CD4-positive, CD25-positive, alpha-beta regulatory T cell (primary cell): ENCODE results near the gene CDT1. TPM values are rescaled to one million over a fixed set of nuclear protein-coding genes. Genes with fewer than 3 reads are reported as not detected.

Source experiments
- ATAC-seq, 2 donors: fragments of 150-1000 bp; cut with Tn5 transposase; one replicate each; pipeline ENCODE4 v1.10.0; 2021; ENCODE audit warnings: low read depth in 2 of 2, moderate number of reproducible peaks in 2 of 2, moderate library complexity in 1 of 2
- DNase-seq, 3 donors: peaks; one replicate each; pipeline versions ENCODE4 v3.0.0 to v3.0.0-alpha.2; 2012 to 2022; ENCODE audit warnings: mixed read lengths in 1 of 3
- H3K27ac ChIP-seq: one replicate; pipeline ENCODE4 v1.7.0; 2013; ENCODE audit warnings: mild to moderate bottlenecking, low read length; ENCODE audit not compliant: insufficient read depth, poor library complexity, severe bottlenecking
- H3K27me3 ChIP-seq: one replicate; pipeline ENCODE4 v1.7.0; 2013; ENCODE audit warnings: low read length; ENCODE audit not compliant: control insufficient read depth, insufficient read depth
- H3K36me3 ChIP-seq: one replicate; pipeline ENCODE4 v1.7.0; 2013; ENCODE audit warnings: mild to moderate bottlenecking, low read length, moderate library complexity; ENCODE audit not compliant: control insufficient read depth, insufficient read depth
- H3K4me1 ChIP-seq: 2 replicates; pipeline ENCODE4 v1.7.0; 2013; ENCODE audit warnings: mild to moderate bottlenecking, low read length; ENCODE audit not compliant: insufficient read depth, control insufficient read depth, poor library complexity, severe bottlenecking
- H3K4me3 ChIP-seq: one replicate; pipeline ENCODE4 v1.7.0; 2013; ENCODE audit warnings: low read depth, mild to moderate bottlenecking, low read length, moderate library complexity
- H3K9me3 ChIP-seq, 2 experiments: 1 replicate in 1 of 2; 2 replicates in 1 of 2; pipeline ENCODE4 v1.7.0; 2013; ENCODE audit warnings: low read length in 2 of 2, mild to moderate bottlenecking in 1 of 2, moderate library complexity in 1 of 2; ENCODE audit not compliant: control insufficient read depth in 2 of 2
- H3K27ac Mint-ChIP-seq, 3 donors: one replicate each; pipeline ENCODE4 v1.8.0; 2020 to 2022; ENCODE audit warnings: mild to moderate bottlenecking in 3 of 3, mixed read lengths in 3 of 3, moderate library complexity in 2 of 3
- H3K27me3 Mint-ChIP-seq: one replicate; pipeline ENCODE4 v1.8.0; 2022; ENCODE audit warnings: mild to moderate bottlenecking, mixed read lengths
- H3K36me3 Mint-ChIP-seq: one replicate; pipeline ENCODE4 v1.8.0; 2020; ENCODE audit warnings: mixed read lengths
- H3K4me1 Mint-ChIP-seq, 4 donors: one replicate each; pipeline ENCODE4 v1.8.0; 2020 to 2022; ENCODE audit warnings: mixed read lengths in 4 of 4, mild to moderate bottlenecking in 1 of 4
- H3K4me3 Mint-ChIP-seq, 4 donors: one replicate each; pipeline ENCODE4 v1.8.0; 2020 to 2022; ENCODE audit warnings: mild to moderate bottlenecking in 4 of 4, mixed read lengths in 4 of 4, moderate library complexity in 3 of 4
- H3K9me3 Mint-ChIP-seq, 7 donors: one replicate each; pipeline ENCODE4 v1.8.0; 2020 to 2022; ENCODE audit warnings: mixed read lengths in 7 of 7, mild to moderate bottlenecking in 3 of 7, moderate library complexity in 2 of 7
- polyA plus RNA-seq, 4 donors: library from polyadenylated mRNA; unstranded; fragments of 300-500 nt; fragmentation: Illumina TruSeq; gene quantifications; one replicate each; pipeline ENCODE4 v1.2.3, GENCODE V29; 2021
- total RNA-seq: library from RNA; stranded (reverse); gene quantifications from one replicate; pipeline ENCODE4 v1.2.3, GENCODE V29; 2022

CDT1 gene
- total and polyA plus RNA-seq, 5 donors from 2014 or later: 0.60 to 4.8 (median 1.4) TPM

- H3K4me1 Mint-ChIP-seq: no peaks in the 10 kb centered on the region
- Histone ChIP-seq H3K27me3 (no peaks in the 10 kb centered on the region), H3K4me3 (no peak overlapping the region), H3K36me3 (no peaks in the 10 kb centered on the region), H3K27ac (no peak overlapping the region), H3K9me3 (no peaks in the 10 kb centered on the region), H3K4me1 (no peaks in the 10 kb centered on the region)
- H3K36me3 Mint-ChIP-seq: no peaks in the 10 kb centered on the region
- no peak overlapping the region for H3K4me3 Mint-ChIP-seq
- no peaks in the 10 kb centered on the region for H3K27me3 Mint-ChIP-seq
- no peak overlapping the region for H3K27ac Mint-ChIP-seq
- DNase-seq: no peak
- ATAC-seq: no peak
- no peaks in the 10 kb centered on the region for H3K9me3 Mint-ChIP-seq
These were observed 26.7 kb downstream of the CDT1 start for GRCh38 chr16:88830258-88830657.

- Mint-ChIP-seq H3K4me3 (no peak overlapping the region), H3K27me3 (no peaks in the 10 kb centered on the region), H3K9me3 (no peaks in the 10 kb centered on the region), H3K4me1 (no peaks in the 10 kb centered on the region), H3K36me3 (no peaks in the 10 kb centered on the region), H3K27ac (no peak overlapping the region)
- Histone ChIP-seq H3K27ac (no peak overlapping the region), H3K9me3 (no peaks in the 10 kb centered on the region), H3K36me3 (no peaks in the 10 kb centered on the region), H3K4me3 (no peak overlapping the region), H3K4me1 (no peaks in the 10 kb centered on the region), H3K27me3 (no peaks in the 10 kb centered on the region)
- DNase-seq: no peak
- no peak for ATAC-seq
These were observed 27.2 kb downstream of the CDT1 start for GRCh38 chr16:88830783-88831182.

GRCh38 chr16:88831838-88832237 lies 28.2 kb downstream of the CDT1 start:
- Histone ChIP-seq H3K4me3 (no peak overlapping the region), H3K27ac (no peak overlapping the region), H3K36me3 (no peaks in the 10 kb centered on the region), H3K9me3 (no peaks in the 10 kb centered on the region), H3K27me3 (no peaks in the 10 kb centered on the region), H3K4me1 (no peaks in the 10 kb centered on the region)
- no peak overlapping the region for H3K27ac Mint-ChIP-seq
- DNase-seq (no peak), ATAC-seq (no peak)
- no peak overlapping the region for H3K4me3 Mint-ChIP-seq
- no peaks in the 10 kb centered on the region for H3K9me3 Mint-ChIP-seq
- H3K36me3 Mint-ChIP-seq: no peaks in the 10 kb centered on the region
- H3K4me1 Mint-ChIP-seq: no peaks in the 10 kb centered on the region
- no peaks in the 10 kb centered on the region for H3K27me3 Mint-ChIP-seq

- no peak for DNase-seq
These were observed 29.5 kb downstream of the CDT1 start for GRCh38 chr16:88833086-88833485.

GRCh38 chr16:88834670-88835069 lies 31.1 kb downstream of the CDT1 start:
- no peaks in the 10 kb centered on the region for H3K9me3 ChIP-seq
- no peaks in the 10 kb centered on the region for H3K9me3 Mint-ChIP-seq
- no peaks in the 10 kb centered on the region for H3K4me1 Mint-ChIP-seq

More at GRCh38 chr16:88833086-88833485, 29.5 kb downstream of the CDT1 start:
- H3K36me3 Mint-ChIP-seq: no peaks in the 10 kb centered on the region
- Histone ChIP-seq H3K27ac (no peak overlapping the region), H3K4me3 (no peak overlapping the region), H3K9me3 (no peaks in the 10 kb centered on the region), H3K36me3 (no peaks in the 10 kb centered on the region), H3K27me3 (no peaks in the 10 kb centered on the region), H3K4me1 (no peaks in the 10 kb centered on the region)
- no peak for ATAC-seq
- no peaks in the 10 kb centered on the region for H3K27me3 Mint-ChIP-seq
- no peak overlapping the region for H3K27ac Mint-ChIP-seq
- H3K4me3 Mint-ChIP-seq: no peak overlapping the region
- no peaks in the 10 kb centered on the region for H3K9me3 Mint-ChIP-seq
- H3K4me1 Mint-ChIP-seq: no peaks in the 10 kb centered on the region

GRCh38 chr16:88835383-88835782 lies 31.8 kb downstream of the CDT1 start:
- Histone ChIP-seq H3K9me3 (no peaks in the 10 kb centered on the region), H3K27me3 (no peaks in the 10 kb centered on the region), H3K4me3 (no peak overlapping the region), H3K36me3 (peaks cover 13% of the 10 kb centered on the region), H3K4me1 (no peaks in the 10 kb centered on the region), H3K27ac (no peak overlapping the region)
- Mint-ChIP-seq H3K4me3 (no peak overlapping the region), H3K36me3 (peaks cover 6% of the 10 kb centered on the region), H3K27ac (no peak overlapping the region), H3K4me1 (no peaks in the 10 kb centered on the region), H3K27me3 (no peaks in the 10 kb centered on the region), H3K9me3 (no peaks in the 10 kb centered on the region)
- no peak for ATAC-seq
- DNase-seq: no peak

More at GRCh38 chr16:88834670-88835069, 31.1 kb downstream of the CDT1 start:
- H3K36me3 Mint-ChIP-seq: peaks cover 3% of the 10 kb centered on the region
- no peak overlapping the region for H3K4me3 Mint-ChIP-seq
- Histone ChIP-seq H3K27me3 (no peaks in the 10 kb centered on the region), H3K36me3 (peaks cover 6% of the 10 kb centered on the region), H3K4me3 (no peak overlapping the region), H3K4me1 (no peaks in the 10 kb centered on the region), H3K27ac (no peak overlapping the region)
- ATAC-seq (no peak), DNase-seq (no peak)
- no peak overlapping the region for H3K27ac Mint-ChIP-seq
- H3K27me3 Mint-ChIP-seq: no peaks in the 10 kb centered on the region

GRCh38 chr16:88835818-88836217 lies 32.2 kb downstream of the CDT1 start:
- H3K27me3 ChIP-seq: no peaks in the 10 kb centered on the region
- no peak overlapping the region for H3K4me3 ChIP-seq
- Mint-ChIP-seq H3K27ac (no peak overlapping the region), H3K27me3 (no peaks in the 10 kb centered on the region), H3K4me3 (no peak overlapping the region), H3K9me3 (no peaks in the 10 kb centered on the region), H3K36me3 (peaks cover 6% of the 10 kb centered on the region), H3K4me1 (no peaks in the 10 kb centered on the region)
- no peaks in the 10 kb centered on the region for H3K9me3 ChIP-seq
- ATAC-seq: no peak
- no peaks in the 10 kb centered on the region for H3K4me1 ChIP-seq
- H3K36me3 ChIP-seq: peaks cover 17% of the 10 kb centered on the region
- no peak overlapping the region for H3K27ac ChIP-seq
- no peak for DNase-seq

- Histone ChIP-seq H3K9me3 (no peaks in the 10 kb centered on the region), H3K4me1 (no peaks in the 10 kb centered on the region), H3K27ac (no peak overlapping the region), H3K27me3 (no peaks in the 10 kb centered on the region), H3K4me3 (no peak overlapping the region), H3K36me3 (peaks cover 19% of the 10 kb centered on the region)
- Mint-ChIP-seq H3K27me3 (no peaks in the 10 kb centered on the region), H3K27ac (no peak overlapping the region), H3K36me3 (peaks cover 6% of the 10 kb centered on the region), H3K9me3 (no peaks in the 10 kb centered on the region), H3K4me3 (no peak overlapping the region), H3K4me1 (no peaks in the 10 kb centered on the region)
- ATAC-seq (no peak), DNase-seq (no peak)
These were observed 33.2 kb downstream of the CDT1 start for GRCh38 chr16:88836791-88837190.
